ENCODE measurements around the gene TRPM4. TPM values are rescaled to one million over a fixed set of nuclear protein-coding genes. Genes with fewer than 3 reads are reported as not detected.
"Not testable (repeated sequence)": the region's sequence is repeated elsewhere in the genome, so short reads cannot be mapped to it uniquely, and the experiment has no call there.

TRPM4 gene
- polyA plus RNA-seq, 1 donor from 2014 or later: not detected

DNA sequence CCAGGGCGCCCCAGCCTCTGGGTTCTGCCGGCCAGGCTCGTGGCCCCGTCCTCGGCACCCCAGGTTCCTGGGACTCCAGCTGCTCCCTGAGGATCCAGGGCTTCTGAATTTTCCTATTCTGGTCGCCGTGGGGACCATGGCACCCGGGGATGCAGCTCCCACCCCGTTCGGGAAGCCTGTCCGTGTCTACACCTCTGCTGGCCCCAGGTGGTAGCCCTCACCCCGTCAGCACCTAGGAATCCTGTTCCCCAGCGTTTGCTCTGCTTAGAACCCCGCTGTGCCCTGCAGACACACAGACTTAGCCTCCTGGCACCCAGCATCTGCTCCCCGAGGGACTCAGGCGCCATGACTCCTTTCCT lies 37.3 kb upstream of the TRPM4 start:
- Mint-ChIP-seq H3K4me1 (peaks cover 13 to 18% (median 16%) of the 10 kb centered on the region in 3 donors), H3K36me3 (no peaks in the 10 kb centered on the region), H3K9me3 (no peaks in the 10 kb centered on the region), H3K27me3 (peaks cover 7% of the 10 kb centered on the region), H3K4me3 (peak overlapping the region; percentile 73 to 88 (median 82)), H3K27ac (peak overlapping the region in 1 of 3 donors; percentile 37)

DNA sequence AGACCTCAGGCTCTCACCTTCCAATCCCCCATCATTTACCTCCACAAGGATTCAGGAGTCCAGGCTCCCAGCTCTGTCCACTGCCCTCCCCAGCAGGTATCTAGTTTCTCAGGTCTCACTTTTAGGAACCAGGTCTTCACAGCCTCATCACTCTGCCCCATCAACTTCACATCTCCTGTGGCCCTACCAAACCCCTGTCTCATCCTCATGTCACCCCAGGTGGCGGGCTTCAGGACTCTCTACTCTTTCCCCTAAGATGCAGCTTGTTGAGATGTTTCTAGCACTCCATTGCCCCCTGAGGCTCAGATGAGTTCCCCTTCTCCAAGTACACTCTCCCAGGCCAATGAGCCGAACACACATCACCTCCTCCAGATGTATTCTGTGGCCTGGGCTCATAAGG lies 36.7 kb upstream of the TRPM4 start:
- Mint-ChIP-seq H3K4me1 (peaks cover 13 to 18% (median 14%) of the 10 kb centered on the region in 3 donors), H3K9me3 (no peaks in the 10 kb centered on the region), H3K27me3 (peaks cover 7% of the 10 kb centered on the region), H3K36me3 (no peaks in the 10 kb centered on the region), H3K4me3 (peak overlapping the region; percentile 73 to 88 (median 82)), H3K27ac (peak overlapping the region in 1 of 3 donors; percentile 37)

DNA sequence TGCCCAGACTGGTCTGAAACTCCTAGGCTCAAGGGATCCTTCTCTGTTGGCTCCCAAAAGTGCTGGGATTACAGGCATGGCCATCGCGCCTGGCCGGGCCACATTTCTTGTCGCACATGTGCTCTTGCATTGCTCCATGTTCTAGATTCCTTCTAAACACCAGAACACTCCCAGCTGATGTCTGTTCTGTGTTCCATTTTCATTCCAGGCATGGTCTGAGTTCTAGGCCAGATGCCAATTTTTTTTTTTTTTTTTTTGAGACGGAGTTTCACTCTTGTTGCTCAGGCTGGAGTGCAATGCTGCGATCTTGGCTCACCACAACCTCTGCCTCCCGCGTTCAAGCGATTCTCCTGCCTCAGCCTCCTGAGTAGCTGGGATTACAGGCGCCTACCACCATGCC lies 35.8 kb upstream of the TRPM4 start:
- peak overlapping the region in 1 of 4 donors; percentile 8 for H3K4me3 Mint-ChIP-seq
- not testable (repeated sequence) for H3K27me3 Mint-ChIP-seq, H3K27ac Mint-ChIP-seq

DNA sequence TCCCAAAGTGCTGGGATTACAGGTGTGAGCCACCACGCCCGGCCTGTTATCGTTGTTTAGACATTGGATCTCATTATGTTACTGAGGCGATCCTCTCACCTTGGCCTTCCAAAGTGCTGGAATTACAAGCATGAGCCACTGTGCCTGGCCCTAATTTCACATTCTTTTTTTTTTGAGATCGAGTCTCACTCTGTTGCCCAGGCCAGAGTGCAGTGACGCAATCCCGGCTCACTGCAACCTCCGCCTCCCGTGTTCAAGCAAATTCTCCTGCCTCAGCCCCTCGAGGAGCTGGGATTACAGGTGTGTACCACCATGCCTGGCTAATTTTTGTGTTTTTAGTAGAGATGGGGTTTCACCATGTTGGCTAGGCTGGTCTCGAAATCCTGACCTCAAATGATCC lies 34.3 kb upstream of the TRPM4 start:
- Mint-ChIP-seq H3K27ac (peak overlapping the region in 1 of 3 donors; percentile 28), H3K4me1 (peaks cover 7 to 14% (median 12%) of the 10 kb centered on the region in 3 donors), H3K4me3 (peak overlapping the region in 1 of 4 donors; percentile 52)
- H3K36me3 Mint-ChIP-seq, H3K9me3 Mint-ChIP-seq, H3K27me3 Mint-ChIP-seq: not testable (repeated sequence)

More for the DNA sequence above, 35.8 kb upstream of the TRPM4 start:
- H3K36me3 Mint-ChIP-seq, H3K9me3 Mint-ChIP-seq: not testable (repeated sequence)
- H3K4me1 Mint-ChIP-seq: peaks cover 14 to 15% (median 15%) of the 10 kb centered on the region in 3 donors

DNA sequence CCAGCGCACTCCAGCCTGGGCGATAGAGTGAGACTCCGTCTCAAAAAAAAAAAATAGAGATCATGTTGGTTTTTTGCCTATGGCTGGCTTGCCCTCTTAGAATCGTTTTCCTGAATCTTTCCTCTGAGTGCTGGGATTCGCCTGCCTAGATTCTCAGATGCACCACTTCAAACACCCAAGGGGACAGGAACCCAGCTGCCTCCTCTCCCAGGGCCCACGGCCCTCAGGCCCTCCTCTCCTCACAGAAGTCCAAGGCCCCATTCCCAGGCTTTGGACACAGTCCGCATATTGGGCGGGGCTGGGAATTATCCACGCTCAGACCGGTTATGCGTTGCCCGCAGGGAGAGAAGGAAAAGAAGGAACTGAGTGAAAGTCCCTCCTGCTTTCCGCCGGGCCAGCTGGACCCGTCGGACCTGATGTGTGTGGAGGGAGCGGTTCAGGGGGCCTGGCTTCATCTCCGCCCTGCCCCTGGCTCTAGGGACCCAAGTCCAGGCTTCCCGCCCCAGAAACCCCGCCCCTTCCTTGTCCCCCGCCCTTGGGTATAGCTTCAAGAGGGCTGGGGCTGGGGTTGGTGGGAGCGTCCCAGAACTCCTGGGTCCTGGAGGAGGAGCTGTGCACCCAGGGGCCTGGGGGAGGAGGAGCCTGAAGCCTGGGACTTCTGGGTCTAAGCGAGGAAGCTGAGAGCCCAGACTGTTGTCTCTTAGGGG lies 32.4 kb upstream of the TRPM4 start:
- Mint-ChIP-seq H3K4me1 (peaks cover 0 to 18% (median 10%) of the 10 kb centered on the region in 3 donors), H3K36me3 (no peaks in the 10 kb centered on the region), H3K27me3 (peaks cover 7% of the 10 kb centered on the region), H3K27ac (no peak overlapping the region), H3K4me3 (peak overlapping the region in 2 of 4 donors; percentile 32 to 43), H3K9me3 (peaks cover 0 to 2% (median 0%) of the 10 kb centered on the region in 3 donors)

DNA sequence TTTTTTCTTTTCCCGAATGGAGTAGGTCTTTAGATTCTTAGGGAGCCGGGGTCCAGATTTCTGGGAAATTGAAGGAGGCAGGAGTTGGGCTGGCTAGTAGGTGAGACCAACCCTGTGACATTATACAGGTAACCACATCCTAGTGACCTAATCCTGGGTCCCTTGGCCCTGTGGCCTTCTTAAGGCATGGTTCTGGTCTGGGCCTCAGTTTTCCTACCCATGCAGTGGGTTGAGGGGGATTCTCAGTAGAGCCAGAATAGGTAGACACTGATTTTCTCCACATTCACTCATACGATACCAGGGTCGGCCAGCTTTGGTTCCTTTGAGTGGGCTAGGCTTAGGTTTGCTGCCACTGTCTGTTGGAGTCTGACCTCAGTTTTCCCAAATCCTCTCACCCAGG lies 31.0 kb upstream of the TRPM4 start:
- H3K9me3 Mint-ChIP-seq: peaks cover 0 to 2% (median 0%) of the 10 kb centered on the region in 3 donors
- peaks cover 0 to 11% (median 4%) of the 10 kb centered on the region in 3 donors for H3K4me1 Mint-ChIP-seq
- H3K27me3 Mint-ChIP-seq: no peaks in the 10 kb centered on the region
- H3K27ac Mint-ChIP-seq: no peak overlapping the region
- no peak overlapping the region for H3K4me3 Mint-ChIP-seq
- no peaks in the 10 kb centered on the region for H3K36me3 Mint-ChIP-seq

DNA sequence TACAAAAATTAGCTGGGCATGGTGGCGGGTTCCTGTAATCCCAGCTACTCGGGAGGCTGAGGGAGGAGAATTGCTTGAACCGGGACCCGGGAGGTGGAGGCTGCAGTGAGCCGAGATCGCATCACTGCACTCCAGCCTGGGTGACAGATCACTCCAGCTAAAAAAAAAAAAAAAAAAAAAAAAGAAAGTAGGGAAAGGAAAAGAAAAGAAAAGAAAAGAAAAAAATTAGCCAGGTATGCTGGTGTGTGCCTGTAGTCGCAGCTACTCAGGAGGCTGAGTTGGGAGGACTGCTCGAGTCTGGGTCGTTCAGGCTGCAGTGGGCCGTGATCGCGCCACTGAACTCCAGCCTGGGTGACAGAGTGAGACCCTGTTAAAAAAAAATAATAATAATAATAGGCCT lies 30.4 kb upstream of the TRPM4 start:
- H3K9me3 Mint-ChIP-seq, H3K36me3 Mint-ChIP-seq, H3K27me3 Mint-ChIP-seq, H3K4me3 Mint-ChIP-seq, H3K27ac Mint-ChIP-seq: not testable (repeated sequence)
- peaks cover 0 to 11% (median 4%) of the 10 kb centered on the region in 3 donors for H3K4me1 Mint-ChIP-seq

- H3K27ac Mint-ChIP-seq: peak overlapping the region in 1 of 3 donors; percentile 3
- H3K4me3 Mint-ChIP-seq: peak overlapping the region; percentile 36 to 97 (median 88)
- peaks cover 0 to 2% (median 0%) of the 10 kb centered on the region in 3 donors for H3K9me3 Mint-ChIP-seq
- no peaks in the 10 kb centered on the region for H3K27me3 Mint-ChIP-seq
- no peaks in the 10 kb centered on the region for H3K36me3 Mint-ChIP-seq
- H3K4me1 Mint-ChIP-seq: peaks cover 0 to 12% (median 4%) of the 10 kb centered on the region in 3 donors
These were observed 29.7 kb upstream of the TRPM4 start for GRCh38 chr19:49127674-49128544.

DNA sequence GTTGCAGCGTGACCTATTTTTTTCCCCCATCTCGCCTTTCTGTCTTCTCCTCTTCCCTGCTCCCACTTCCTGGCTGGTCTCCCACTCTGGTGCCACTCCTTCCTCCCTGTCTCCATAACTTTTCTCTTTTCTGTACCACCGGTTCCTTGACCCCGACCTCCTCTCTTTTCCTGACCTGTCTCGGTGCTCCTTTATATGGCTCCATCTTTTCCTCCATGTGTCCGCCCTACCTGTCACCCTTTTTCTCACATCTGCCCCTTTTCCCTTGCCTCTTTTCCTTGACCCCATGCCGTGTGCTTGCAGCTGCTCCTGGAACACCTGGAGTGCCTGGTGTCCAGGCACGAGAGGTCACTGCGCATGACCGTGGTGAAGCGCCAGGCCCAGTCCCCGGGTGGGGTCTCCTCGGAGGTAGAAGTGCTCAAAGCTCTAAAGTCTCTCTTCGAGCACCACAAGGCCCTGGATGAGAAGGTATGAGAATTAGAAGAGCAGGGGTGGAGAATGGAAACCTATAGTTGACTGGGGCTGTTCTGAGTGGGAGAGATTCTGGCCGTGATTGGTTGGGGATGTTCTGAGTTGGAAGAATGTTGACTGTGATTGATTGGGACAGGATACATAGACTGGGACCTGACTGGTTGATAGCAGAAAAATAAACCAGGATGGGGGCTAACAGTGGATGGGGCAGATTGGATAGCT lies 28.9 kb upstream of the TRPM4 start:
- H3K4me3 Mint-ChIP-seq: peak overlapping the region; percentile 13 to 91 (median 60)
- H3K9me3 Mint-ChIP-seq: peaks cover 0 to 2% (median 0%) of the 10 kb centered on the region in 3 donors
- H3K27ac Mint-ChIP-seq: peak overlapping the region in 1 of 3 donors; percentile 68
- H3K4me1 Mint-ChIP-seq: peaks cover 0 to 12% (median 4%) of the 10 kb centered on the region in 3 donors
- H3K27me3 Mint-ChIP-seq: peaks cover 2% of the 10 kb centered on the region
- H3K36me3 Mint-ChIP-seq: no peaks in the 10 kb centered on the region

GRCh38 chr19:49129238-49129583 lies 28.4 kb upstream of the TRPM4 start:
- Mint-ChIP-seq H3K4me1 (peaks cover 0 to 12% (median 4%) of the 10 kb centered on the region in 3 donors), H3K27me3 (peaks cover 2% of the 10 kb centered on the region), H3K27ac (no peak overlapping the region), H3K9me3 (peaks cover 0 to 2% (median 0%) of the 10 kb centered on the region in 3 donors), H3K36me3 (no peaks in the 10 kb centered on the region), H3K4me3 (peak overlapping the region in 1 of 4 donors; percentile 91)

DNA sequence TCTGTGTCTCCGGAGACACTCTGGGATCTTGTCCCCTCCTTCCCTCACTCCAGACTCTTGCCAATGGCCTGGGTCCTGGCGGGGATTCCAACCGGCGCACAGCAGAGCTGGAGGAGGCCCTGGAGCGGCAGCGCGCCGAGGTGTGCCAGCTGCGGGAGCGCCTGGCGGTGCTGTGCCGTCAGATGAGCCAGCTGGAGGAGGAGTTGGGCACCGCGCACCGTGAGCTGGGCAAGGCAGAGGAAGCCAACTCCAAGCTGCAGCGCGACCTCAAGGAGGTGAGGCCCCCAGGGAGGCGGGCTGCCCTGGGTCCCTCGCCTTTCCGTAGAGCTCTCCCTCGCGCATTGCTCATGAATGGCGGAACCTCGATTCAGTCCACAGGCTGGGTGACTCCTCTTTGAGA lies 27.3 kb upstream of the TRPM4 start:
- no peak overlapping the region for H3K4me3 Mint-ChIP-seq
- H3K9me3 Mint-ChIP-seq: peaks cover 0 to 2% (median 0%) of the 10 kb centered on the region in 3 donors
- H3K4me1 Mint-ChIP-seq: peaks cover 0 to 12% (median 4%) of the 10 kb centered on the region in 3 donors
- H3K27me3 Mint-ChIP-seq: peaks cover 7% of the 10 kb centered on the region
- H3K27ac Mint-ChIP-seq: no peak overlapping the region
- H3K36me3 Mint-ChIP-seq: no peaks in the 10 kb centered on the region

- H3K9me3 Mint-ChIP-seq: peaks cover 0 to 2% (median 0%) of the 10 kb centered on the region in 3 donors
- peaks cover 12% of the 10 kb centered on the region for H3K27me3 Mint-ChIP-seq
- peaks cover 0 to 10% (median 3%) of the 10 kb centered on the region in 3 donors for H3K4me1 Mint-ChIP-seq
- H3K36me3 Mint-ChIP-seq: peaks cover 1% of the 10 kb centered on the region
- no peak overlapping the region for H3K4me3 Mint-ChIP-seq
- peak overlapping the region in 1 of 3 donors; percentile 19 for H3K27ac Mint-ChIP-seq
These were observed 24.5 kb upstream of the TRPM4 start for GRCh38 chr19:49132974-49133609.

- H3K27me3 Mint-ChIP-seq: peaks cover 12% of the 10 kb centered on the region
- H3K9me3 Mint-ChIP-seq: peaks cover 0 to 2% (median 0%) of the 10 kb centered on the region in 3 donors
- peaks cover 1% of the 10 kb centered on the region for H3K36me3 Mint-ChIP-seq
- peaks cover 0 to 4% (median 1%) of the 10 kb centered on the region in 3 donors for H3K4me1 Mint-ChIP-seq
- H3K27ac Mint-ChIP-seq: no peak overlapping the region
- H3K4me3 Mint-ChIP-seq: peak overlapping the region in 3 of 4 donors; percentile 8 to 78 (median 20)
These were observed 23.8 kb upstream of the TRPM4 start for GRCh38 chr19:49133621-49134454.

GRCh38 chr19:49135686-49136085 lies 21.9 kb upstream of the TRPM4 start:
- H3K9me3 Mint-ChIP-seq: no peaks in the 10 kb centered on the region
- H3K27me3 Mint-ChIP-seq: peaks cover 12% of the 10 kb centered on the region
- peaks cover 0 to 1% (median 0%) of the 10 kb centered on the region in 3 donors for H3K4me1 Mint-ChIP-seq
- no peak overlapping the region for H3K4me3 Mint-ChIP-seq
- peaks cover 1% of the 10 kb centered on the region for H3K36me3 Mint-ChIP-seq
- no peak overlapping the region for H3K27ac Mint-ChIP-seq
